HepG2 (cell line): ENCODE data around the gene CREBZF.

Experiments
- NFRKB ChIP-seq: fragments of 450-650 bp; IDR thresholded peaks from 2 replicates; pipeline ENCODE4 v1.6.1; 2017
- NR1H2 ChIP-seq: sonication (generic); formaldehyde crosslinking; IDR thresholded peaks from 2 replicates; pipeline ENCODE4 v1.8.1; 2022; ENCODE audit warnings: low read depth, missing genetic modification reagents, borderline replicate concordance
- ZSCAN12 ChIP-seq: sonication (generic); formaldehyde crosslinking; IDR thresholded peaks from 2 replicates; pipeline ENCODE4 v1.9.0; 2021; ENCODE audit warnings: mild to moderate bottlenecking, missing genetic modification reagents

GRCh38 chr11:85680897-85681296 lies 16.0 kb upstream of the CREBZF start:
- TF ChIP-seq NFRKB (no peak), ZSCAN12 (CRISPR knock-in tag) (no peak), NR1H2 (CRISPR knock-in tag) (no peak)
